ES-I3 (cell line): ENCODE data around the gene FILIP1.

ENCODE experiments used
- H3K36me3 ChIP-seq: 2 replicates; pipeline ENCODE4 v1.6.1; 2013; ENCODE audit warnings: mild to moderate bottlenecking, low read length, control low read depth, moderate library complexity; ENCODE audit not compliant: insufficient read depth
- H3K4me1 ChIP-seq: 2 replicates; pipeline ENCODE4 v1.6.1; 2013; ENCODE audit warnings: mild to moderate bottlenecking, control low read depth, low read length; ENCODE audit not compliant: insufficient read depth
- H3K9ac ChIP-seq: 2 replicates; pipeline ENCODE4 v1.6.1; 2013; ENCODE audit warnings: low read depth, mild to moderate bottlenecking, low read length, moderate library complexity
- H3K9me3 ChIP-seq: 2 replicates; pipeline ENCODE4 v1.6.1; 2013; ENCODE audit warnings: mild to moderate bottlenecking, low read length, moderate library complexity; ENCODE audit not compliant: control insufficient read depth, insufficient read depth

FILIP1 gene

GRCh38 chr6:75483136-75483952 lies 10.3 kb downstream of the FILIP1 start:
- no peak overlapping the region for H3K9ac ChIP-seq
- peaks cover 16% of the 10 kb centered on the region for H3K4me1 ChIP-seq
- no peaks in the 10 kb centered on the region for H3K9me3 ChIP-seq
- no peaks in the 10 kb centered on the region for H3K36me3 ChIP-seq

- Histone ChIP-seq H3K9ac (no peak overlapping the region; the same call in 1 of the 2 replicates), H3K4me1 (peaks cover 16% of the 10 kb centered on the region), H3K36me3 (no peaks in the 10 kb centered on the region), H3K9me3 (no peaks in the 10 kb centered on the region)
Measured at GRCh38 chr6:75481936-75482593, 11.5 kb downstream of the FILIP1 start.

DNA sequence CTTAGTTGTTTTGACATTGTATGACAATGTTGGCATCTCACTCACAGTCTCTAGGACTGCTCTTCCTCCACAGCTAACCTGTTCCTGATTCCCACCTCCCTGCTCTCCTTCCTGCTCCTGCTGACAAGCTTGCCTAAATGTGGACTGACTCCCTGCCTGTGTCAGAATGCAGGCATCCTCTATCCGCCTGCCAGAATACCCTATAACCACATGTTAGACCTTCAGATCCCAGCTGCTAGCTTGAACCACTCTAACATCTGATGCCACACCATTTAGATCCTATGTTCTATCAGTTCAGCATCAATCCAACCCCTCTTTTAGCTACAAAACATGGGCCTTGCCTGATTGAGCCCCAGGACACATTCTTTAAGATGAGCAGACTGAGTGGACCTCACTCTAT lies 12.2 kb downstream of the FILIP1 start:
- no peak overlapping the region for H3K9ac ChIP-seq
- peaks cover 16% of the 10 kb centered on the region for H3K4me1 ChIP-seq
- no peaks in the 10 kb centered on the region for H3K36me3 ChIP-seq
- H3K9me3 ChIP-seq, result no peaks in the 10 kb centered on the region

GRCh38 chr6:75480425-75480824 lies 13.2 kb downstream of the FILIP1 start:
- peaks cover 16% of the 10 kb centered on the region for H3K4me1 ChIP-seq

DNA sequence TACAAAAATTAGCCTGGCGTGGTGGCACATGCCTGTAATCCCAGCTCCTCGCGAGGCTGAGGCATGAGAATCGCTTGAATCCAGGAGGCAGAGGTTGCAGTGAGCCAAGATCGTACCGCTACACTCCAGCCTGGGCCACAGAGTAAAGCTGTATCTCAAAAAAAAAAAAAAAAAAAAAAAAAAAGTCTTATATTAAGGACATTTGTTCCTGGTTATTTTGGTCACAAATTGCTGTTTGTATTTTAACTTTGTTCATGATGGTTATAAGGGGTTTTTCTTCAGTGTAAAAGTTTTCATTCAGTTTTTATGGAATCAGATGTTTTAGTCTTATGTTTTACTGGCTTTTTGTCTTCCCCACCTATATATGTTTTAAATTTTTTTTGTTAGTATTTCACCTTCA lies 13.9 kb downstream of the FILIP1 start:
- Histone ChIP-seq H3K9me3 (no peaks in the 10 kb centered on the region), H3K4me1 (peaks cover 16% of the 10 kb centered on the region), H3K36me3 (no peaks in the 10 kb centered on the region), H3K9ac (no peak overlapping the region)

More at GRCh38 chr6:75480425-75480824, 13.2 kb downstream of the FILIP1 start:
- no peaks in the 10 kb centered on the region for H3K9me3 ChIP-seq
- H3K36me3 ChIP-seq, result no peaks in the 10 kb centered on the region
- no peak overlapping the region for H3K9ac ChIP-seq

GRCh38 chr6:75478929-75479328 lies 14.7 kb downstream of the FILIP1 start:
- H3K36me3 ChIP-seq, result no peaks in the 10 kb centered on the region
- no peaks in the 10 kb centered on the region for H3K9me3 ChIP-seq
- H3K9ac ChIP-seq, result no peak overlapping the region
- H3K4me1 ChIP-seq, result peaks cover 16% of the 10 kb centered on the region

GRCh38 chr6:75472885-75473284 lies 20.7 kb downstream of the FILIP1 start:
- 0 out of 2 replicates have a peak, but pooled peaks cover under 1% of the 10 kb centered on the region for H3K4me1 ChIP-seq
- H3K9me3 ChIP-seq, result no peaks in the 10 kb centered on the region
- H3K36me3 ChIP-seq, result no peaks in the 10 kb centered on the region
- no peak overlapping the region for H3K9ac ChIP-seq

- H3K4me1 ChIP-seq, result 0 out of 2 replicates have a peak, but pooled peaks cover 6% of the 10 kb centered on the region
- no peak overlapping the region for H3K9ac ChIP-seq
- H3K9me3 ChIP-seq, result no peaks in the 10 kb centered on the region
- H3K36me3 ChIP-seq, result no peaks in the 10 kb centered on the region
Measured at GRCh38 chr6:75467966-75468365, 25.6 kb downstream of the FILIP1 start.

DNA sequence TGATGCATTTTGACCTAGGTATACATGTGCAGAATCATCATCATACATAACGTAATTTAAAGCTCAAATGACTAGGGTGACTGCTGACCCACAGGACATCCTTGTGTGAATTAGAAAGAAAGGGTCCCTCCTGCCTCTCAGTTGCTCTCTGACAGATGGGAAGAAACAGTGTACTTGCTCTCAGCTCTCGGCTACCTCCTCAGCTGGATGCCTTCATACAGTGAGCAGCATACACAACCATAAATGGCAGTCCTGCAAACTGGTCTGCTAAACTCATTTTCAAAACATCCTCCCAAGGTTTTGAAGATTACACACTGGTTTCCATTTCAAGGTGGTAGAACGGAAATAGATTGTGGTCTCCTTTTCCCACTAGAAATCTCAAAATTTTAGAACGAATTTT lies 26.3 kb downstream of the FILIP1 start:
- no peaks in the 10 kb centered on the region for H3K36me3 ChIP-seq
- no peak overlapping the region for H3K9ac ChIP-seq
- H3K9me3 ChIP-seq, result no peaks in the 10 kb centered on the region
- H3K4me1 ChIP-seq, result 0 out of 2 replicates have a peak, but pooled peaks cover 6% of the 10 kb centered on the region

DNA sequence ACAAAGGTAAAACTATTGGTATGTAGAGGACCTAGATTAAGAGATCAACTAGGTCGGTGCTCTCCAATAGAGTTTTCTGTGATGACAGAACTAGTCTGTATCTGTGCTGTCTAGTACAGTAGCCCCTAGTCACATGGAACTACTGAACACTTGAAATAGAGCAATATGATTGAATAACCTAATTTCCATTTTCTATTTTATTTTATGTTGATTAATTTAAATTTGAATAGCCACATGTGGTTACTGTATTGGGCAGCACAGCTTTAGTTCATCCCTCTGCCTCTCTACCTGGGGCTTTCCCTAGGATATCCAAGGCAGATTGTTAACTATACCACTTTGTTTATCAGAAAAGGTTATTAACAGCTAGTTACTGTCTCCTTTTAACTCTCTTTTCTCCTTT lies 27.0 kb downstream of the FILIP1 start:
- no peaks in the 10 kb centered on the region for H3K9me3 ChIP-seq
- no peaks in the 10 kb centered on the region for H3K36me3 ChIP-seq
- no peak overlapping the region for H3K9ac ChIP-seq
- H3K4me1 ChIP-seq, result 0 out of 2 replicates have a peak, but pooled peaks cover 6% of the 10 kb centered on the region

DNA sequence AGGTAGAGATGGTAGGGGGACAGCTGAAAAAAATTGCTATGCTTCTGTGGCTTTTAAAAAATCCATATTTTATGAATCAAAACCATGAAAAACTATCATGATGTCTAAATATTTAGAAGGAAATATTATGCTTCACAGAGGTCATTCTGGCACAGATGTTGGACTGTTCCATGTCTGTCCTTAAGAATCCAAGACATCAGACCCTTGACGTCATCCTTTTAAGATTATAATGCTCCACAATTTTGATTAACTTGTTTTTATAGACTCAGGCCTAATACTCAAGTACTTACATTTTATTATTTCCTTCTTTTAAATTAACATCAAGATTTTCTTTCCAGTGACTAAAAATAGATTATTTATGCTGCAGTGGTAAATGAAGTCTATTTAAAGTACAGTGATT lies 29.7 kb downstream of the FILIP1 start:
- no peak overlapping the region for H3K9ac ChIP-seq
- no peaks in the 10 kb centered on the region for H3K36me3 ChIP-seq
- H3K9me3 ChIP-seq, result no peaks in the 10 kb centered on the region
- 0 out of 2 replicates have a peak, but pooled peaks cover 6% of the 10 kb centered on the region for H3K4me1 ChIP-seq

DNA sequence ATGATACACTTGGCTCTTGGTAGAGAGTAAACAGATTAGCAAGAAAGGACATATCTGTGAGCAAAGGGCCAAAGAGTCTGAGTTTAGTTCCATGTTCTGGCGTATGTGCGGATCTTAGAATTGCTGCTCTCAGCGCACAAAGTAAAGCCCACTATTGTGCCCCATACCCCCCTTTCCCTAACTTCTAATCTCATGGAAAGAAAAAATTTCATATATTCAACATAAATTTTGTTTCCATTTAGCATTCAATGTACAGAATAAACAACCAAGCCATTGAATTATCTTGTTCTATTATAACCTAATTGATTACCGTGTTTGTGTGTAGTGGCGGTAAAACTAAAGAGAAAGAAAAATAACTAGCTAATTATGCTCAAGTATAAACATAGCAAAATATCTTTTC lies 30.5 kb downstream of the FILIP1 start:
- 0 out of 2 replicates have a peak, but pooled peaks cover 6% of the 10 kb centered on the region for H3K4me1 ChIP-seq
- no peaks in the 10 kb centered on the region for H3K9me3 ChIP-seq
- H3K36me3 ChIP-seq, result no peaks in the 10 kb centered on the region
- no peak overlapping the region for H3K9ac ChIP-seq

GRCh38 chr6:75460681-75461080 lies 32.9 kb downstream of the FILIP1 start:
- H3K36me3 ChIP-seq, result no peaks in the 10 kb centered on the region
- H3K4me1 ChIP-seq, result no peaks in the 10 kb centered on the region
- H3K9me3 ChIP-seq, result no peaks in the 10 kb centered on the region
- H3K9ac ChIP-seq, result no peak overlapping the region

GRCh38 chr6:75458895-75459294 lies 34.7 kb downstream of the FILIP1 start:
- Histone ChIP-seq H3K9ac (no peak overlapping the region), H3K4me1 (no peaks in the 10 kb centered on the region), H3K9me3 (no peaks in the 10 kb centered on the region)

DNA sequence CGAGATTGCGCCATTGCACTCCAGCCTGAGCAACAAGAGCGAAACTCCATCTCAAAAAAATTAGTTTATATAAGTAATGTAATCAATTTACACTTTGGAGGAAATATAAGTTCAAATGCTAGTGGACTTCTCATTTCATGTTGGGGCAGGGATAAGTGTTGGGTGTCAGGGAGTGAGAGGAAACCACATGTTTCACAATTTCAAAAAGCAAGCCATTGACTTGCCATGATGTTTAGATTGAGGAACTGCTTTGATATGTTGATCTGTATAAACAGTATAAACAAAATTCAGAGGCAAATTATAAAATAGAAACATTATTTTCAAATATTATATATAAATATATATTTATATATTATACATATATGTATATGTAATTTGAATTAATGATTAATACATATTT lies 42.7 kb downstream of the FILIP1 start:
- H3K9ac ChIP-seq, result no peak overlapping the region
- H3K4me1 ChIP-seq, result no peaks in the 10 kb centered on the region
- H3K36me3 ChIP-seq, result no peaks in the 10 kb centered on the region
- H3K9me3 ChIP-seq, result no peaks in the 10 kb centered on the region

More at GRCh38 chr6:75458895-75459294, 34.7 kb downstream of the FILIP1 start:
- no peaks in the 10 kb centered on the region for H3K36me3 ChIP-seq
